ENCODE measurements around the gene MYLK.

DNA sequence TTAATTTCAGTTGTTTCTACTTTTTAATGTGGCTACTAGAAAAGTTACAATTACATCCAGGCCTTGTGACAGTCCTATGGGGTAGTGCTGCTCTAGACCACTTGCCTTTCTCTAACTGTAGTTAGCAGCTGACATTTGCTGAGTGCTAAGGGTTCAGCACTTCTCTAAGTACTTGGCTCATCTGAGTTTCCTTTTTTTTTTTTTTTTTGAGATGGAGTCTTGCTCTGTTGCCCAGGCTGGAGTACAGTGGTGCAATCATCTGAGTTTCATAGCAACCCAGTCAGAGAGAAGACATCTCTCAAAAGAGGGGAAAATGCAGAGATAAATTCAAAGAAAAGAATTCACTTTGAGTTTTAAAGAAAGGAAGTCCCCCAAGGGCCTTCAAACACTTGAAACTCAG, 130.8 kb downstream of the MYLK start:
- TF ChIP-seq POLR2AphosphoS5 (IDR thresholded peaks at IDR 0.05; ENCODE audit: control insufficient read depth, insufficient read depth, low read depth, low read length): no peak
- no peak for TF ChIP-seq U2AF1 (optimal IDR thresholded peaks at IDR 0.05; ENCODE audit: low read depth, low read length)
- no peak for TF ChIP-seq ZFX (CRISPR knock-in tag; IDR thresholded peaks at IDR 0.05)
- TF ChIP-seq EZH2 (IDR thresholded peaks at IDR 0.05; ENCODE audit: borderline replicate concordance, low read depth, low read length): no peak
- no peak for TF ChIP-seq ZBTB17 (CRISPR knock-in tag; IDR thresholded peaks at IDR 0.05)
- TF ChIP-seq KLF10 (CRISPR knock-in tag; IDR thresholded peaks at IDR 0.05): no peak
- TF ChIP-seq GABPA (tag; conservative IDR thresholded peaks at IDR 0.05; ENCODE audit: low read depth): no peak
- TF ChIP-seq ZNF707 (CRISPR knock-in tag; conservative IDR thresholded peaks at IDR 0.05): no peak
- TF ChIP-seq, protein P1, sequence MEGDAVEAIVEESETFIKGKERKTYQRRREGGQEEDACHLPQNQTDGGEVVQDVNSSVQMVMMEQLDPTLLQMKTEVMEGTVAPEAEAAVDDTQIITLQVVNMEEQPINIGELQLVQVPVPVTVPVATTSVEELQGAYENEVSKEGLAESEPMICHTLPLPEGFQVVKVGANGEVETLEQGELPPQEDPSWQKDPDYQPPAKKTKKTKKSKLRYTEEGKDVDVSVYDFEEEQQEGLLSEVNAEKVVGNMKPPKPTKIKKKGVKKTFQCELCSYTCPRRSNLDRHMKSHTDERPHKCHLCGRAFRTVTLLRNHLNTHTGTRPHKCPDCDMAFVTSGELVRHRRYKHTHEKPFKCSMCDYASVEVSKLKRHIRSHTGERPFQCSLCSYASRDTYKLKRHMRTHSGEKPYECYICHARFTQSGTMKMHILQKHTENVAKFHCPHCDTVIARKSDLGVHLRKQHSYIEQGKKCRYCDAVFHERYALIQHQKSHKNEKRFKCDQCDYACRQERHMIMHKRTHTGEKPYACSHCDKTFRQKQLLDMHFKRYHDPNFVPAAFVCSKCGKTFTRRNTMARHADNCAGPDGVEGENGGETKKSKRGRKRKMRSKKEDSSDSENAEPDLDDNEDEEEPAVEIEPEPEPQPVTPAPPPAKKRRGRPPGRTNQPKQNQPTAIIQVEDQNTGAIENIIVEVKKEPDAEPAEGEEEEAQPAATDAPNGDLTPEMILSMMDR (IDR thresholded peaks at IDR 0.05 in 2 of 3, conservative IDR thresholded peaks at IDR 0.05 in 1 of 3; ENCODE audit: insufficient read depth in 2 of 3, low read depth in 1 of 3, low read length in 3 of 3): no peak
- no peak for TF ChIP-seq NFYB (IDR thresholded peaks at IDR 0.05; ENCODE audit: extremely low read depth, insufficient read length)
- no peak for TF ChIP-seq ZNF140 (CRISPR knock-in tag; IDR thresholded peaks at IDR 0.05)
- no peak for TF ChIP-seq SETDB1 (IDR thresholded peaks at IDR 0.05; ENCODE audit: low read length)
- no peak for TF ChIP-seq ZSCAN29 (IDR thresholded peaks at IDR 0.05)
- no peak for TF ChIP-seq KDM1A (IDR thresholded peaks at IDR 0.05)

Data from K562 (cell line).